Fibroblast of gingiva (primary cell): ENCODE results near the gene PPP3R2.
"Not testable (repeated sequence)": the region's sequence is repeated elsewhere in the genome, so short reads cannot be mapped to it uniquely, and the experiment has no call there.

ENCODE experiments used
- DNase-seq: peaks from one replicate; pipeline ENCODE4 v3.0.0-alpha.2; 2011; ENCODE audit warnings: low read depth

The PPP3R2 gene, protein sequence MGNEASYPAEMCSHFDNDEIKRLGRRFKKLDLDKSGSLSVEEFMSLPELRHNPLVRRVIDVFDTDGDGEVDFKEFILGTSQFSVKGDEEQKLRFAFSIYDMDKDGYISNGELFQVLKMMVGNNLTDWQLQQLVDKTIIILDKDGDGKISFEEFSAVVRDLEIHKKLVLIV

DNA sequence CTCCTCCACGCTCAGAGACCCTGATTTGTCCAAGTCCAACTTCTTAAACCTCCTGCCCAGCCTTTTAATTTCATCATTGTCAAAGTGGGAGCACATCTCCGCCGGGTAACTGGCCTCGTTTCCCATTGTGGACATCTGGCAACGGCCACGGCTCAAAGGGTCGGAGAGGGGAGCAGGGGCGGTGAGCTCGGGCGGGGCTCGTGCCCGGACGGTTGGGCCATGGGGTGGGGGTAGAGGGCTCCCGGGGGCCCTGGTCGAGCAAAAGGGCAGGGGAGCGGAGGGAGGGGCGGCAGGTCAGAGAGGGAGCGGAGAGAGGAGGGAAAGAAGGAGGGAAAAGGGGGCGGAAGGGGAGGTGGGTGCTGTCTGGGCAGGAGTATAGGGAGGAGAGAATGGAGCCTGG is at the start of gene PPP3R2:
PPP3R2 (minus strand) TSS at position 174 of the 400 bp plus-strand sequence; CDS start at position 126, 48 bp downstream.
- no peak for DNase-seq

DNA sequence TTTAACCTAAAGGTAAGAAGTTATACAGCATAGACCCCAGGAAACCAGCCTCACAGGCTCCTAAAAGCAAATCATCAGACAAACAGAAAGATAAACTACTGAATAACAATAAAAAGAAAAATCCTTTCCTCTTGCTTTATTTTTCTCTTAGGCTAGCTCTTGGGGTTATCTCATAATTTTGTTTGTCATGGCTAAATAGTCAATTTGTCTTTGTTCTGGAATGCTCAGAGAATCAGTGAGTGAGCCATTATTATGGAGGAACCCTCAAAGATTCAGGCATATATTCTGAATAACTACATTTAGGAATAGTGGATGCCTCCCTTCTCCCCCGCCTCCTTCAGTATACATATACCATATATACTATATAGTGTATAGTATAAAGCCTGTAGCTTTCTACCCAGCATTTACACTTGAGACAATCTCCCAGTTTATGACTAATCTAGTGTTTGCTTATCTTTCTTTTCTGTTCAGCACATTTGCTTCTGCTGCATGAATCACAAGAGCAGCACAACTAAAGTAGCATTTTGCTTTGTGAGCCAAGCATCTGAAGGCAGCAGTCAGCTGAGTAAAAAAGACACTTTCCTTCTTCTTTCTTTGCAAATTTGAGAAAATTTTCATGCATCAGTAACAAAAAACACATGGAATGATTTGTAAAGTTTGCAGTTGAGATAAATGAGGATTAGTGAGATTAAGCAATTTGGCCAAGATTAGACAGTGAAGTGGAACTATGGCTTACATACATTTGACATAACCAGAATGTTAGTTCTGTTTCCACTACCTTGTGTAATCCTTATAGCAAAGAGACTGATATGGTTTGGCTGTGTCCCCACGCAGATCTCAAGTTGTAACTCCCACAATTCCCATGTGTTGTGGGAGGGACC is 45.3 kb upstream of the PPP3R2 start:
- no peak for DNase-seq

DNA sequence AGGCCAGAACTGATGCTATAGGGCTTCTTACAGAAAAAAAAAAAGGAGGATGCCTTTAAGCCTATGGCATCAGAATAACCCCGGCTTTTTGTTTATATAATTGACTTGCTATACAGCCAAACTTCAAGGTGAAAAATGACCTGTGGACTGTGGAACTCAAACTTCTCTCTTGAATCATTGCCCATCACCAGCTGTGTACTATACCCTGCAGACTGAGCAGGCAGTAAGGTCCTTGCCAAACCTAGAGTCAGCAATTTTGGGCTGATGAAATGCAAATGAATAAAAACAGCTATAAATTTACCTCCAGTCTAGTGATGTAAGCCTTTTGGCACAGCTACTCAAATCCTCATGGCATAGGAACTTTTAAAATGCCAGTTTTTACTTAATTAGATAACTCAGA is 44.5 kb upstream of the PPP3R2 start:
- DNase-seq = no peak

DNA sequence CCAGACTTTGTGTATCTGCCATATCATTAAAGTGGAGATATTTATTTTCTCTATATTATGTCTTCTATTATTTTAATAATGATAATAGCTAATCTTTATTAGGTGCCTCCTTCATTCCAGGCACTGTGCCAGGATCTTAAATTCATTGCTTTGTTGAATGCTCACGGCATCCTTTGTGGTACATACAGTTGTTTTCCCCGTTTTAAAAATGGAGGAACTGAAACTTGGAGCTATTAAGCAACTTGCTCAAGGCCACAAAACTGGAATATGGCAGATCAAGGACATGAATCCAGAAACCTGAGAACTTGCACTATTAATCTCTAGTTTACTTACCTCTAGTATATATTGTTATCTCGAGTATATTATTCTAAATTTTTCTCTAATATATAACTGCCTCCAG is 41.5 kb upstream of the PPP3R2 start:
- DNase-seq = no peak

DNA sequence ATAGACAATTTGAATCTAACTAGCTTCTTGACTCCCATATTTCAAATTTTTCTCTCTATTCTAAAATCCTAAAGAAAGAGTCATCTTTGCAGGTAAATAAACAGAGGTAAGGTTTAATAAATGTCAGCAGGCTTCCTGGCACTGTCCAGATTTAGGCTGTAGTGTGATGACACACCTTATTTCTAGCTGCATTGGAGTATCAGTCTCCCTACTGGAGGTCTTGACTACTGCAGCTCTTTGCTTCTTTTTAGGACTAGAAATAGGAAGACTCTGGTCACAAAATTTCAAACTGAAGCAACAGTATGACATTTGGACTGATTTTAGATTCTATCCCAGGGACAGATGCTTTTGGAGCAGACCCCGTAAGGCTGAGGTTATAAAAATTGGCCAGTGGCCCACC is 40.7 kb upstream of the PPP3R2 start:
- DNase-seq = no peak

DNA sequence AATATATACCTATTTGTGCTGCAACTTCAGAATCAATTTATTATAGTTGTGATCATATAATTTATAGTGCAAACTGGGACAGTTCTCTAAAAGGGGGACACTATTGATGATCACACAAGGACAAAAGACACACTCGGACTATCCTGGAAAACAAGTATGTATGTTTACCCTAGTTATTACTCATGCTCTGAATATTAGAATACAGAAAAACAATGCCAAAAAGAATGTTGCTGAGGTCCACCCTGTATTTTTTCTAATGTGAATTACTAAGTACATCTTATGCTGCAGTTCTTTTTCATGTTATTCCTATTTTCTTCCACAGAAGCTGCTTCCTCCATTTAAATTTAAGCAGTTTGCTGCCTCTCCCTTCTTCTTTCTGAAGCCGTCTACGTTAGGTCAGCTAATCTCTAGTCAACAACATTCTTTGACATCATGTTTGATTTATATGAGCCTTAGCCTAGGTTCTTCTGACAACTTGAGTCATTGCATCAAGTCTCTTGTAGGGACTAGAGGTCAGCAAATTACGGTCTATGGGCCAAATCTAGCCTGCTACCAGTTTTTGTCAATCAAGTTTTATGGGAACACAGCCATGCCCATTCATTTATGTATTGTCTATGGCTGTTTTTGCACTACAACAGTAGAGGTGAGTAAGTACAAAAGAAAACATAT is 40.1 kb upstream of the PPP3R2 start:
- no peak for DNase-seq

DNA sequence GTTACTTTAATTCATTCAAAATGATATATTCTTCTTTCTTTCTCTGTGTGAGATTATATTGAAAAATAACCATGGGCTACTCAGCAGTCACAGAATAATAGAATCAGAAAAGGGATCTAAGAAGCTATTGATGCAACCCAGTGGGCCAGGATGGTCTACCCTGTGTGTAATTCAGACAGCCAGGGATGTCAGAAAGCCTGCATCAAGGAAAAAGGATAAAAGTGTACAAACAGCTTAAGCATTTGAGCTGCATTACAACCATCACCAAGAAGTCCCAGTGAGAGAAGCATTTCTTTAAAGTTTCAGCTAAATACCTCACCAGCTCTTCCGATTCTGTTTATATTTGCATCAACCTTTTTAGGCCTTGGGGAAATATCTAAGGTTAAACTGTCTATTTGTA is 37.8 kb upstream of the PPP3R2 start:
- DNase-seq = no peak

DNA sequence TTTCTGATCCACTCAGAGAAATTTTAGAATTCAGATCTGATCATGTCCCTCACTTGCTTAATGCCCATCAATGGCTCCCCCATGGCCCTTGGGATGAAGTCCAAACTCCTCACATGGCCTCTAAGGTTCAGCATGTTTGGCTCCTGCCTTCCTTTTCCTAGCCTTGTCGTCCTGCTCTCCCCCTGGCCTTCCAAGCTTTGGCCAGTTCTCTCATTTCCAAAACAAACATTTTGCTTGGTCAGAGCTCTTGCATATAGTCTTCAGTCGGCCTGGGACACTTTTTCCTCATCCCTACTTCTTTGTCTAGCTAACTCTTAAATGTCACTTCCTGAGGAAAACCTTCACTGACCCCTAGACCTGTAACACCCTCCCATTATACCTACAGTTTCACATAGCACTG is 37.1 kb upstream of the PPP3R2 start:
- DNase-seq = no peak

DNA sequence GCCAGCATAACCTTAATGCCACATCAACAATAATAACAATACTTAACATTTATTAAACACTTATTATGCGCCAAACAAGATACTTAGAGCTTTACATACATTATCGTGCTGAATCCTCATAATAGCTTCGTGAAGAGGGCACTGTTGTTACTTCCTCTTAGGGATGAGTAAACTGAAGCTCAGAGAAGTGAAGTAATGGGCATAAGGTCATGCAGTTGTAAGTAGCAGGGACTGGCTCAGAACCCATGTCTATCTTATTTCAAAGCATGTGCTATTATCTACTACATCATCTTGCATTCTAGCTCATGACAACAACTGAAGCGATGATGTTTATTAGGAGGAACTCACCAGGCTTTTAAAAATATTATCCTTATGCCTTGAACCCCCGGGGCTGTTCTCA is 34.9 kb upstream of the PPP3R2 start:
- DNase-seq = no peak

DNA sequence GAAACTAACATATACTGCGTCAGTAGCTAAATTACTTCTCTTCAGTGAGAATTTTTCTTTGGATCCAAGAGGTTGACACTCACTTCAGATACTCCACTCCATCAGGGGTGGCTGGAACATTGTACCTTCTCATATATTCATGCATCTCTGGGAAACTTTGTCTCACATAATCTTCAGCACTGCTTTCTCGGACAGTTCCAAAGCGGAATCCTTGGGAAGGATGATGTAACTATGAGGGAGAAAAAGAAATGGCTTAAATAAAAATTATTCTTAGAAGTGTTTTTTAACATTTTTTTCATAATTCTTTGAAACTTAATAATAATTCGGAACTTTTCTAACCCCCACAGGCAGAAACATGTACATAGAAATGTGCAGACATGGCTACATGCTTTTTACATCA is 33.4 kb upstream of the PPP3R2 start:
- DNase-seq = no peak

DNA sequence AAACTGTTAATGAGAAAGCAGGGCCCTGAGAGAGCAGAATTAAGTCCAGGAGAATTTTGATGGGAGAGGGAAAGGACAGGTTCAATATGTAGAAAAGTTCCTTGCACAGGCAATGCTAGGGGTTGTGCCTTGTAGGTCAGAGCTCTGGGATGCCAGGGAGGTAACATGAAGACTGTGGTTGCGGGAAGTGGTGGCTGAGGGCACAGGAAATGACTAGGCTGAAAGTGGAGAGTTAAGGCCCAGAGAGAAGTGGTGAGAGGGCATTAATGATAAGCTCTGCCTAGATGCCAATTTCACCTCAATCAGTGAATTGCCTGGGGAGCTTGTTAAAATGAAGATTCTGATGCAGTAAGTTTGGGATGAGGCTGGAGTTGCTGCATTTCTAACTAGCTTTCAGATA is 31.5 kb upstream of the PPP3R2 start:
- no peak for DNase-seq

DNA sequence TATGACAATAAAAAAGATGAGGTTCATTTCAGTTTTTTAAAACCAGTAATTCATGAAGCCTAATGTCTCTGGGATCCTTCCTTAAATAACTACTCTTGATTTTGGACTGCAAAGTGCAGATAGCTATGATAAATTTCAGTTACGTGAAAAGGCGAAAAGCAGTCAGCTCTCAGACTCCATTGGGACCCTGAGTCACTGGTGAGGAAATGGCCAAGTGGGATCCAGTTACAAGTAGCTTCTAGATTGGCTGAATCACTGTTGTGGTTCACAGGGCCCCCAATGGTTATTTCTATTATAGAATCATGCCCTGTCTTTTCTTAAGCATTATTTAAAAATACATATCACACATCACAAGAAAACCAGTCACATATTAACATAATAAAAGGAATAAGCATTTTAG is 31.1 kb upstream of the PPP3R2 start:
- DNase-seq = no peak

DNA sequence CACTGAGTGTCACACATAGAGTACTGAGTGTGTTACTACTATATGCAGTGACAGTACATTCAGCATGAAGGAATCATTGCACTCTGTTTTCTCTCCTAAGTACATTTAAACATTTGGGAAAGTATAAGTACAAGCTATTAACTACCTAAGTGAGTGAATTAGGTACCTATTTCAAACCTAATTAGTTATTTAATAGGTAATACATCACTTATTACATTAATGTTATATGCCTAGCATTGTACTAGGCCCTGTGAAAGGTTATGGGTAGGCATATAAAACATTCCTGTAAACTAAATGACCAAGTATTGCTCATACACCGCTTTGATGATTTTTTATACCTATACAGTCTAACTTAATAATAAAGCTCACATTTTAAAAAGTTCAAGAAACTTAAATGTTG is 25.7 kb upstream of the PPP3R2 start:
- DNase-seq = no peak

DNA sequence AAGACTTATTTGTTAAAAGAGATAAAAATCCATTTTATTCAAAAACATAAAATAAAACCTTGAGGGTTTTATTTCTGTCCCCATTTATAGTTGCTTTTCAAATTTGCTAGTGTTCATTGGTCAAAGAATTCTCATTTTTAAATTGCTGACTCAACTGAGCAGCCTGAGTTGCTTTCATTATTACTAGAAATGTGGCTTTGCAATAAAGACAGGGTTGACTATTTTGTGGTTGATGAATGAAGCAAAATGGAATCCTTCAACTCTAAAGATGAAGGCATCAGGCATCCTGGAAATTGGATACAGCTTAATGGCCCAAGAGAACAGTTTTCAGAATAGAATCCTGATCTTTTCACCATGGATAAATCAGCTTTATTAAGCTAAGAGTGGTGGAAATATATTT is 23.9 kb upstream of the PPP3R2 start:
- DNase-seq = no peak

DNA sequence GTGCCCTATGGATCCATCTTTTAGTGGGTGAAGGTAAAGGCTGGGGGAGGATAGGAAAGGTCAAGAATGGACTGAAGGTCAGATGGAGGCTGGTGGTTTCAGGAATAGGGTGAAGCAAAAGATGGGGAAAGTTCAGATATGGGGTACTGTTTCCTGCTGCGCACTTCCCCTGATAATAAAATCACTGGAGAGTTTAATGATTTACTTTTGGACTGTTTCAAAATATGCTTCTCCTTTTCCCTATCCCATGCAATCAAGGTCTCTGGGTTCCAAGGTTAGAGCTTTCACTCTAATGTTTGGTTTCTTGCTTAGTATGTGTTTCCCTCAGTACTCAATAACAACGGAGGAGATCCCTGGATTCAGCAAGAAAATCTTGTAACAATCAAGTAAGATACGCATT is 10.8 kb upstream of the PPP3R2 start:
- no peak for DNase-seq

DNA sequence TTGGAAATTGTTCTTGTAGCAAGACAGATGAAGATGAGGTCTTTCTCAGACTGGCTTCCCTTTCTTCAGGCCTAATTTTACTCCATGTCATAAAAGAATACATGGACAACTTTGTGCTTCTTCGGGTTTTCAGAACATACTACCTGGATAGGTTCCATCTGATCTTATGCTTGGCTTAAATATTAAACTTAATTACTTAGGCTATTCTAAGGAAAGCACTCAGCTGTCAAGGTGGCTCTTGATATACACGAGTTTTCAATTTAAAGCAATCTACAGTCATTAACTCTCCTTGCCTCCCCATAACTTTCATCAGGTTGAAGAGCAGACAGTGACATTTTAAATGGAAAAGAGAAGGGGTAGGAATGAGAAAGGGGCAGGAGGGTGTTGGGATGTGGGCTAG is 9.5 kb upstream of the PPP3R2 start:
- DNase-seq = no peak

DNA sequence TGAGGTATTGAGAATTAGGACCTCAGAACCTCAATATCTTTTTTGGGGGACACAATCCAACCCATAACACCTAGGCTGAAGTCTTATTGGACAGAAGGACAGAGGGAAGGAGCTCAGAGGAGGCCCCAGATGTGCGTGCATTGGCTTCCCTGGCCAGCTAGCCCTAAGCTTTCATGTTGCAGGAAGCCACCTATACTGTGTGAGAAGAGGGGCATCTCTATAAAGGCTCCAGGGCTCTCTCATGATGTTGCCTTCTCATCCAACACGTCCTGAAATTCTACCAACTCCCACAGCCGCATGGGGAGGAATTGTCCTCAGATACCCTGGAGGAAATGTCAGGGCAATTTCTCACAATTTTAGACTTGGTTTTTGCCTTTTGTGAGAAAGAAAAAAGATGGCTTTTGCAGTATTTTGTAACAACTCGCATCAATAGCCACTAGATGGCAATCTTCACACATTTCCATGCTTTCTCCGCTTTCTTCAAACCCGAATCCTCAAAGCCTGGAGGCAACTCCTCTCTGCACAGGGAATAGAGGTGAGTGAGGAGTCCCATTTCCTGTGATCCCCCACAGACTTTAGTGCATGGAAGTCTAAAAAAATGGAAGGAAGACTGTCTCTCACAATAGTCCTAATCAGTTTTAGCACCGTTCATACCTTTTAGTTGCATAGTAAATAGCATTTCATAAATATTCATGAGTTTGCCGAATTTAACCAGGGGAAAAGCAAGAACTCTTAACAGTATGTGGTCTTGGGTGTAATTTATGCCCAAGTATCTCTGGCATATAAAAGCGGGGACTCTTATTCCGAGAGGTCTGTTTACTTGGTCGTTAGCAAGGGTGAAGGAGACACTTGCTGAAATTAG is 7.4 kb upstream of the PPP3R2 start:
- DNase-seq = peak; percentile 41

DNA sequence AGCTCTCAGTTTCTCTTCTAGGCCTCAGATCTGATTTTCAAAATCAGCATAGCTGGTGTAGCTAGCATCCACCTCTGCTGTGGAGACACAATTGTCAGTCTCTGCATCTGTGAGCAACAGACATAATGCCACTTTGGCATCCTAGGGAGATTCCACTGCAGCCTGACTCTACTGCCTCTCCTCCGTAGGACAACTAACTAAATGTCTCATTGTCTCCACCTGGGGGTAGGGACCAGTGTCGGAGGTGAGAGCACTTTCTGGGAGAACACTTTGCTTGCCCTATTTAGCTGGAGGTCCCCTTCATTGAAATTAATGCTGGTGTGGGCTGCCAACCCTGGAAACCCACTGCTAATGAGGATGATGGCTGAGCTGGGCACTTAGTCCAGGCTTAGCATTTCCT is 1.4 kb downstream of the PPP3R2 start:
- no peak for DNase-seq

DNA sequence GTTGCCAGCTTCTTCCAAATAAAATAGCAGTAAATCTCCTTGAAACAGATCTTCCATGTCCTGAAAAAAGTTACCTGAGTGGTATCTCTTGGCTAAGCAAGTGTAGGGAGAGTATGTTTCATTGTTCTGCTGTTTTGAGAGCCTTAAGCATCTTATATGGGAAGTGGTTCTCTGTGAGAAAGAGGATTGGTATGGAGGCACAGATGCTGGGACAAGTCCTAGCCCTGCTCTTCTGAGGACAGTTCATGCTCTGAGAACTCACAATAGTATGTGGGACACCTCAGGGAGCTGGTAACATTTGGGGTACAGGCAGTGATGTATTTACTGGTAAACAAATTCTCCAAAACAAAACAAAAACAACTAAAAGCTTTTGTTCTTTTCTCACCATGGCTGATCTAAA is 2.0 kb downstream of the PPP3R2 start:
- no peak for DNase-seq

DNA sequence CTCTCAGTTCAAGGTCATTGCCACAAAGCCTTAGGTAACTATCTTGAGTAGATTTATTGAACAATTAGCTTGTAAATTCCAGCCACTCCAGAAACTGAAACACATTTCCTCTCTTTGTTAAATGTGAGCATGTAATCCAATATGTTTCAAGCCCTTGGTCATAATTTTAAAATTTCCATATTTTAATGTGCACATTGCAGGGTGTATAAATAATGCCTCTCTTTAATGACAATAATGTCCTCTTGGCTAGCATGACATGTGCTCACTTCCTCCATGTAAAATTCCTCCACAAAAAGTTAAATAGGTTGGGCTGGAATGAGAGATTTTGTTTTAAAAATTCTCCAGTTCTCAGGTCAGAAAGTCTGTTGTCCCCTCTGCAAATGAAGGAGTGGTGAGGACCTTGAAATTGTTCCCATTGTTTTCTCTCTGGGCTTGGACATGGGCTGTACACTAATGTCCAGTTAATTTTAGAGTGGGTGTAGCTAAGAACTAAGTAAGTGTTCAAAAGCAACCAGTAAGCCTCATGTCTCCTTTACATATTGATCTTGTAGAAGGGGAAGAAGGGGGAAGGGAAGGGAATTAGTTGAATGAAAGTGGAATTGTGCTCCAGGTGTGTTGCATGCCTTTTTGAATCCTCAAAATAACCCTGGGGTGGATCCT is 2.9 kb downstream of the PPP3R2 start:
- no peak for DNase-seq

DNA sequence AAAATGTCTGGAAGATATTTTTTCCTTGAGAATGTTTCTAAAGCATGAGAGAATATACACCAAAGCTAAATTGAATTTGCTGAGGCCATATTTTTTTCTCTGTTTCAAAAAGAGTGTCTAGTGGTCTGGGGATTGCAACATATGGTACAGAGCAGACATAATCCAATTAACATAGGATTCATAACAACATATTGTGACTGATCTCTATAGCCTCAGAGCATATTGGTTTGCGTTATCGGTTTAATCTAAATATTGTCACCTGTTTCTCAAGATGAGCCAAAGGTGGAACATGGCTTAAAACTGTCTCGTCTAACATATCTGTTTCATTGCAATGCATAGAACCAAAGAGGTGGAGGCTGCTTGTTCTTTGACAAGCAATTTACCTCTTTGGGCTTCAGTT is 3.9 kb downstream of the PPP3R2 start:
- DNase-seq = no peak

DNA sequence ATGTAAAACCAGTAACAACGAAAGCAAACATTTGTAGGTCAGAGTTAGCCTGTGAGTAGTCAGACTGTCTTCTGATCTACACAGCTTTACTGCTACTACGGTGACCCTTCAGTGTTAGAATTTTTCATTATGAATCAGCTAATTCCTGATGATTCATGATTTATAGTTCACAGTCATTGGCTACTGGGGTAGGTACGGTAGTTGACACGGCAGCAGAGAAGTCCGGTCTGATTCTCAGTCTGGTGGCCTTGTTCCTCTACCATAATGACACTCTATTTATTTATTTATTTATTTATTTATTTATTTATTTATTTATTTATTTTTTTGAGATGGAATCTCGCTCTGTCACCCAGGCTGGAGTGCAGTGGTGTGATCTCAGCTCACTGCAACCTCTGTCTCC is 4.7 kb downstream of the PPP3R2 start:
- DNase-seq = not testable (repeated sequence)
